ENCODE measurements around the gene SHISA5.

Gene SHISA5

DNA sequence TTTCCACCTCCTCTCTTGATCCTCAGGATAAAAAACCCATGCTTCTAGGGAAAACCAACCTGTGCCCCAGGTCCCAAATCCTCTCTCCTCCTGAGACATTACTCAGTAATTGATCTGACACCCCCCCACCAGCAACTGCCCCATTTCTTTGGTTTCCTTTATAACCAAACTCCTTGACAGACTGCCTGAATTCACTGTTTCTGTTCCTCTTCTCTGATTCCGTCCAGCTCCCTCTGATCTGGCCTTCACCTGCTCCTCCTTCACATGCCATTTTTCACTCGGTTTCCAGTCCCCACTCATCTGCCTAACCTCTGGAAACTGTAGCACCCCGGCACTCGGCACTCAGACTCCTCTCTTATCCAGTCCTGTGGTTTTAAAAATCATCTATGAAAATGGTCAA is 66.2 kb downstream of the SHISA5 start:
- TF ChIP-seq, protein P1, sequence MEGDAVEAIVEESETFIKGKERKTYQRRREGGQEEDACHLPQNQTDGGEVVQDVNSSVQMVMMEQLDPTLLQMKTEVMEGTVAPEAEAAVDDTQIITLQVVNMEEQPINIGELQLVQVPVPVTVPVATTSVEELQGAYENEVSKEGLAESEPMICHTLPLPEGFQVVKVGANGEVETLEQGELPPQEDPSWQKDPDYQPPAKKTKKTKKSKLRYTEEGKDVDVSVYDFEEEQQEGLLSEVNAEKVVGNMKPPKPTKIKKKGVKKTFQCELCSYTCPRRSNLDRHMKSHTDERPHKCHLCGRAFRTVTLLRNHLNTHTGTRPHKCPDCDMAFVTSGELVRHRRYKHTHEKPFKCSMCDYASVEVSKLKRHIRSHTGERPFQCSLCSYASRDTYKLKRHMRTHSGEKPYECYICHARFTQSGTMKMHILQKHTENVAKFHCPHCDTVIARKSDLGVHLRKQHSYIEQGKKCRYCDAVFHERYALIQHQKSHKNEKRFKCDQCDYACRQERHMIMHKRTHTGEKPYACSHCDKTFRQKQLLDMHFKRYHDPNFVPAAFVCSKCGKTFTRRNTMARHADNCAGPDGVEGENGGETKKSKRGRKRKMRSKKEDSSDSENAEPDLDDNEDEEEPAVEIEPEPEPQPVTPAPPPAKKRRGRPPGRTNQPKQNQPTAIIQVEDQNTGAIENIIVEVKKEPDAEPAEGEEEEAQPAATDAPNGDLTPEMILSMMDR (IDR thresholded peaks at IDR 0.05; ENCODE audit: low read depth, low read length), result no peak
- Histone ChIP-seq H3K9me3 (no peaks in the 10 kb centered on the region), H3K36me3 (no peaks in the 10 kb centered on the region), H3K4me1 (no peaks in the 10 kb centered on the region), H3K27me3 (no peaks in the 10 kb centered on the region), H3K4me3 (ENCODE audit: low read depth, low read length) (no peak overlapping the region)
- no peak for DNase-seq

DNA sequence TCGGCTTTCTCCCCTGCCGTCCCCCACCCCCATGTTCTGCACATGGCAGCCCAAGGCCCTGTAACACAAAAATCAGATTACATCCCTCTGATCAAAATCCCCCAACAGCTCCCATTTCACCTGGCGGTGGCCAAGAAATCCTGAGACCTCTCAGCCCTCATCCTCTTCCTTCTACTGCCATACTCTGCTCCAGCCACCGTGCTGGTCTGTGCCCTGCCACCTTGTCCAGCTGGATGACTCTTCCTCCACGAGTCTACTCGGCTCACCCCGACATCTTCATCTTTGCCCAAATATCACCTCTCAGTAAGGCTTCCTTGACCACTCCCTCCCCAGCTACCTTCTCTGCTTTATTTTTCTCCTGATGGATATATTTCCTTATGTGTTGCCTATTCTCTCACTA is 67.1 kb downstream of the SHISA5 start:
- H3K4me3 ChIP-seq (ENCODE audit: low read depth, low read length), result no peak overlapping the region
- no peak for DNase-seq
- H3K9me3 ChIP-seq, result no peaks in the 10 kb centered on the region
- H3K27me3 ChIP-seq, result no peaks in the 10 kb centered on the region
- TF ChIP-seq, protein P1 (IDR thresholded peaks at IDR 0.05; ENCODE audit: low read depth, low read length), result no peak
- no peaks in the 10 kb centered on the region for H3K4me1 ChIP-seq
- peaks cover 3% of the 10 kb centered on the region; the same call in 1 of the 2 replicates for H3K36me3 ChIP-seq

DNA sequence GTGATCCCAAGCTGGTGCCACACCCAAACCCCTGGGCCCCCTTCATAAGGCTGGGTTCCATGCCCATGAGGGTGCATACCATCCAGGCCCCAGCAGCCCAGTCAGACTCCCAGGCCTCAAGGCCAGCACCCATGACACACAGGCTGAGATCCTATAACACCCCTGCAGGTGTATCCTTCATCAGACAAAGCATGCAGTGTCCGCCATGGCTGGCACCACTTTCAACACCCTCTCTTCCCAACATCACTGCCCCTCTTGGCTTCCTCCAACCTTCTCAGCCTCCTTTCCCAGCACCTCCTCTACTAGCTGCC is 67.5 kb downstream of the SHISA5 start:
- H3K4me1 ChIP-seq, result no peaks in the 10 kb centered on the region
- DNase-seq, result no peak
- H3K9me3 ChIP-seq, result no peaks in the 10 kb centered on the region
- H3K4me3 ChIP-seq (ENCODE audit: low read depth, low read length), result no peak overlapping the region
- H3K36me3 ChIP-seq, result peaks cover 3% of the 10 kb centered on the region; the same call in 1 of the 2 replicates
- TF ChIP-seq, protein P1 (IDR thresholded peaks at IDR 0.05; ENCODE audit: low read depth, low read length), result no peak
- H3K27me3 ChIP-seq, result no peaks in the 10 kb centered on the region

DNA sequence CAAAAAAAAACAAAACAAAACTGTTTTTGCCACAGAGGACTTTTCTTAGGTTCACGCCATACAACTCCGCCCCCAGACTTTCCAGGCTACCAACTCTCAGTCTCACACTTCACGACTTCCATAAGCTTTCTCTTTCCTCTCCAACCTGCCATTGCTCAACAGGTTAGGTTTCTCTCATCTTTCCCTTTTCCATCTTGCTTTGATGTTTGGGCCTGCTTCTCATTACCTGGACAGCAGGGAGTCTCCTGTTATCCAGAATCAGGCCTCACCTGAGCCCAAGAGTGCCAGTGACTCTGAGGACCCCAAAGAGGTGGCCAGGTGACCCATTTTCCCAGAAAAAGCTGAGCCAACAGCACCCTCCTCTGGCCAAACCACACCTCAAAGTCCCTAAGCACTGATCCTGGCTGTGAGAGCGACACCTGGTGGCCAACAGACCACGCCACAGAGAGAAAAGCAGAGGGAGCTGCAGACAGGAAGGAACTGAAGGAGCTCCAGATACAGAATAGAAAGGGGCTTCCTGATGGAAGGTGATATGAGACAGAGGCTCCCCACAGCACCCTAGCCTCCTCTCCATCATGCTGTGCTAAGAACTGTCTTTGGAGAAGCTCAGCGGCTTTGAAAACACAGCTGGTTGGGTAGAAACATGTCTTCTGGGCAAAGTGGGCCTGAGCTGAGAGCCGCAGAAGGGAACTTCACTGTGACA is 68.0 kb downstream of the SHISA5 start:
- peak; percentile 72 for DNase-seq
- H3K36me3 ChIP-seq, result peaks cover 3% of the 10 kb centered on the region; the same call in 1 of the 2 replicates
- no peaks in the 10 kb centered on the region for H3K9me3 ChIP-seq
- H3K27me3 ChIP-seq, result no peaks in the 10 kb centered on the region
- TF ChIP-seq, protein P1 (IDR thresholded peaks at IDR 0.05; ENCODE audit: low read depth, low read length), result peak; percentile 99
- H3K4me3 ChIP-seq (ENCODE audit: low read depth, low read length), result no peak overlapping the region
- H3K4me1 ChIP-seq, result no peaks in the 10 kb centered on the region

DNA sequence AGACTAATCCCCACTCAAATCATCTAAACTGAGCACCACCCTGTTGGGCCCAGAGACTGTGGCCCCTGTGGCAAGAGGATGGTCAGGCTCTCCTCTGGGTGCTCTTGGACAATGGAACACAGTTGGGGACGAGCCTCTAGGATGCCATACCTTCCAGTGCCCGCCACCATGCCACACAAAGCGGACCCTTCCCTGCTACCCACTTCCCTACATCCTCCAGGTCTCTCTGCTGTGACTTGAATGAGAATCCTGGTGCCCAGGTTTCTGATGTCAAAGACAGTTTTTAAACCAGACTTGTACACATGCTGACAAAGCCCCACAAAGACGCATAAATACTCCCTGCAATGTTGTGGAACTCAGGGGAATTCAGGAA is 68.8 kb downstream of the SHISA5 start:
- TF ChIP-seq, protein P1 (IDR thresholded peaks at IDR 0.05; ENCODE audit: low read depth, low read length), result no peak
- Histone ChIP-seq H3K27me3 (no peaks in the 10 kb centered on the region), H3K4me3 (ENCODE audit: low read depth, low read length) (no peak overlapping the region), H3K36me3 (peaks cover 3% of the 10 kb centered on the region; the same call in 1 of the 2 replicates), H3K4me1 (no peaks in the 10 kb centered on the region), H3K9me3 (no peaks in the 10 kb centered on the region)
- DNase-seq, result no peak

DNA sequence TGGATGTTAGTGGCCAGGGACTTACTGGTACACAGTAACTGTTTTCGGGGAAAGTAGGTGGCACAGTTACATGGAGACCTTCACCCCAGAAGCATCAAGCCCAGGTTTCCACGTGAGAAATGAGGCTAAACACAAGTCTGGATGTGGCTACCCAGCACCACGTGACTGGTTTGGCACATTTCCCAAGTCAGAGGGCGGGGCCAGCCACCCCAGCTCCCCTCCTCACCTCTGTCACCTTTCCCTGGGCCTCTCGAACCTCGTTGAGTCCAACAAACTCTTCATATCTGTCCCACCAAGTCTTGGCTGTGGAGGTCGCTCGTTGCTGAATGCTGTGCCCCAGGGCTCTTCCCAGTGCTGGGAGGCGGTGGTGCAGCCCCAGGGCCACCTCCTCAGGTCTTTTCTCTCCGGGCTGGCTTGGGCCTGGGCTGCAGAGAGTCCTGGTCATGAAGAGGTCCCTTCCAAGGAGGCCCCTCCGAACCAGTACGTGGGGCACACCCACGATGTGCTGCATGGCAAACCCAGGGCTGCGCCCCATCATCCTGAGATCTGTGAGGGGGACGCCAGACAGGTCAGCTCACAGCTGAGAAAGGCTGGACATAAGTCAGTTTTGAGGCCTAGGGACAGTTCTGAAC is 69.3 kb downstream of the SHISA5 start:
- TF ChIP-seq, protein P1 (IDR thresholded peaks at IDR 0.05; ENCODE audit: low read depth, low read length), result no peak
- H3K9me3 ChIP-seq, result no peaks in the 10 kb centered on the region
- no peak overlapping the region for H3K4me3 ChIP-seq (ENCODE audit: low read depth, low read length)
- no peak for DNase-seq
- peaks cover 3% of the 10 kb centered on the region; the same call in 1 of the 2 replicates for H3K36me3 ChIP-seq
- H3K27me3 ChIP-seq, result no peaks in the 10 kb centered on the region
- no peaks in the 10 kb centered on the region for H3K4me1 ChIP-seq
